GM21367 (cell line): ENCODE results near the gene ATCAY.

ENCODE experiments used
- ATAC-seq: cut with Tn5 transposase; IDR thresholded peaks from one replicate; pipeline ENCODE4 v1.9.1; 2021; ENCODE audit not compliant: unreplicated experiment

The ATCAY gene

GRCh38 chr19:3880471-3881271, at the start of gene ATCAY:
Gene ATCAY, plus strand, starts transcription at chr19:3880685. Its CDS starts 5,083 bp downstream, at chr19:3885768.
- no peak for ATAC-seq

DNA sequence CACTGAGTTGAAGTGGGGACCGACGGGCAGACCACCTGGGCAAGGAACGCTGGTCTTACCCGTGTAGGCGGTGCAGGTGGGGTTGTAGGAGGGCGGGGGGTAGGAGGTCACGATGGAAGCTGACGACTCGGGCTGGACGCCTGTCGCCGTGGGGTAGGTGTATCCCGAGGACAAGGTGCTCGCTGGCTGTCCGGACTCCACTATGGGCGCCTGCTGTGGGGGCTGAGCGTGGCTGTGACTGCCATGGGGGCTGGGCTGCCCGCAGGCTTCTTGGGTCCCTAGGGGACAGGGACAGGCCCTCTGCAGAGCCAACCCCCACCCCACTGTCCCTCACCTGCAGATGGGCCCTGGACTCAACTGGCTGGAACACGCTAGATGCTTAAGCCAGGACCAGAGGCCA, 48.9 kb upstream of the ATCAY start:
- no peak for ATAC-seq

DNA sequence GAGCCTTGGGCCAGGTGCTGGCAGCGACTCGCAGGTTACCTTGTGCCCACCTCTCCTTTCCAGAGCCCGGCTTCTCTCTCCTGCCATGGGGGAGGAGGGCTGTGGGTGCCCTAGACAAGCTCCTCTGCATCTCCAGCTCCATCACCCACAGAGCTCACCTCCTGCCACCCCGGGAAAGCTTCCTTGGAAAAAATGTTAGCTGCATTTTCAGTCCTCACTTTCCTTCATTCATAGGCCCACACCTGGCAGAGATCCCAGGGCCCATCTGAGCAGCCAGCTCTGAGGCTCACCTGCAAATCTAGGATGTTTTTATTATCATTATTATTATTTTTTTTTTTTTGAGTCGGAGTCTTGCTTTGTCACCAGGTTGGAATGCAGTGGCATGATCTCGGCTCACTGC, 48.5 kb upstream of the ATCAY start:
- no peak for ATAC-seq

- ATAC-seq: no peak
Measured at GRCh38 chr19:3833578-3834348, 46.7 kb upstream of the ATCAY start.

GRCh38 chr19:3834349-3835054, 46.0 kb upstream of the ATCAY start:
- no peak for ATAC-seq

- no peak for ATAC-seq
Measured at GRCh38 chr19:3835055-3835435, 45.4 kb upstream of the ATCAY start.

DNA sequence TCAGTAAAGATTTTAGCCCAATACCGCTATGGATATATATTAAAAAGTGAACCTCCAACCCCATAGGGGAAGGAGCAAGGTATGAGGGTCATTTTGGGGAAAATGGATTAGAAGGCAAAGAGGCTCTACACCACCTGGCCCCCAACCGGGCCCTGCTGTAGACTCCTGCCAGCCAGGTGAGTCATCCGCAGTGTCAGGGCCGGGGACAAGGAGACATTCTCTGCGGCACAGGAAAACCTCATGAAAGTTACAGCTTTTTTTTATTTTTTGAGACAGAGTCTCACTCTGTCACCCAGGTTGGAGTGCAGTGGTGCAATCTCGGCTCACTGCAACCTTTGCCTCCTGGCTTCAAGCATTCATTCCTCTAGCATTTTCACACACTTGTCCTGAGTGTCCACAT, 43.6 kb upstream of the ATCAY start:
- no peak for ATAC-seq

DNA sequence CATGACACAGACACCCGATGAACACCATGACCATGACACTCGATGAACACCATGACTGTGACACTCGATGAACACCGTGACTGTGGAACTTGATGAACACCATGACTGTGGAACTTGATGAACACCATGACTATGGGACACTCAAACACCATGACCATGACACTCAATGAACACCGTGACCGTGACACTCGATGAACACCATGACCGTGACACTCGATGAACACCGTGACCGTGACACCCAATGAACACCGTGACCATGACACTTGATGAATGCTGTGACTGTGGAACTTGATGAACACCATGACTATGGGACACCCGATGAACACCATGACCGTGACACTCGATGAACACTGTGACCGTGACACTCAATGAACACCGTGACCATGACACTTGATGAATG, 43.2 kb upstream of the ATCAY start:
- ATAC-seq: no peak

DNA sequence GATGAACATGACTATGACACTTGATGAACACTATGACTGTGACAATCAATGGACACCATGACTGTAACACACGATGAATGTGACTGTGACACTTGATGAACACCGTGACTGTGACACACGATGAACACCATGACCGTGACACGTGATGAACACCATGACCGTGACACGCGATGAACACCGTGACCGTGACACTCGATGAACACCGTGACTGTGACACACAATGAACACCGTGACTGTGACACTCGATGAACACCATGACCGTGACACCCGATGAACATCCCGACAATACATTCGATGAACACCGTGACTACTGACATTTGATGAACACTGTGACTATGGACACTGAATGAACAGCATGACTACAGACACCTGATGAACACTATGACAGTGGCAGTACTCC, 42.6 kb upstream of the ATCAY start:
- no peak for ATAC-seq

DNA sequence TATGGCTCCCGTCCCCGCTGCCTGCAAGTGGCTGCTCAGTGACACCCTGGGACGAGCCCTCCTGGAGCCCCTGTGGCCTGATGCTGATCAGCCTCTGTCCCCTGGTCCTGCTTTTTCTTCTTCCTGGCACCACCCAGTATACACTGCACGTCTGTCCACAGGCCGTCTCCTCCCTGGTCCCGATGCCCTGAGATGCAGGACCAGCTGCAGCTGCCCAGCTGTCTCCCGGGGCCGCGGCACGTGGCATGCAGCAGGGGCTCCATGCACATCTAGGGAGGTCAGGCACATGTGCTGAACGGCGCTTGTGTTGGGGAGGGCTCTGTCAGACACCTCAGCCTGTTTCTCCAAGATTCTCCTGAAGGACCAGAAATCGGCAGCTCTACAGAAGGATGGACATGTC, 41.8 kb upstream of the ATCAY start:
- no peak for ATAC-seq

- ATAC-seq: no peak
Measured at GRCh38 chr19:3839941-3840340, 40.5 kb upstream of the ATCAY start.

- no peak for ATAC-seq
Measured at GRCh38 chr19:3840804-3841203, 39.7 kb upstream of the ATCAY start.

GRCh38 chr19:3842948-3843347, 37.5 kb upstream of the ATCAY start:
- ATAC-seq: no peak

- no peak for ATAC-seq
Measured at GRCh38 chr19:3844596-3844995, 35.9 kb upstream of the ATCAY start.

GRCh38 chr19:3849092-3849491, 31.4 kb upstream of the ATCAY start:
- ATAC-seq: no peak

DNA sequence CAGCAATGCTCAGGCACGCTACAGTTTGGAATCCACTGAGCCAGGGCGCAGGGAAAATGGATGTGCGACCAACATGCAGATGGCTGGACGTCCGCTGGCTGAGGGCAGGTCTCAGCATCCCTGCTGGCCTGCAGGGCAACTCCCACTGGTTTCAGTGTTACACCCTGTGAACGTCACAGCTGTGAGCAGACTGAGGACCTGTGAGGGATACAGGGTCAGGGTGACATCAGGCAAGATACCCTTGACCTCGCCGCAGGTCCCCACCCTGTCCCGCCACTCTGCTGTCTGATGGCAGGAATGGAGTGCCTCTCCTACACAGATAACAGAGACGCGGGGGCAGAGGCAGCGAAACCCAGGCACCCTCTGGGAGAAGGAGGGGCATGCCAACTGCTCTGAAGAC, 30.7 kb upstream of the ATCAY start:
- no peak for ATAC-seq

DNA sequence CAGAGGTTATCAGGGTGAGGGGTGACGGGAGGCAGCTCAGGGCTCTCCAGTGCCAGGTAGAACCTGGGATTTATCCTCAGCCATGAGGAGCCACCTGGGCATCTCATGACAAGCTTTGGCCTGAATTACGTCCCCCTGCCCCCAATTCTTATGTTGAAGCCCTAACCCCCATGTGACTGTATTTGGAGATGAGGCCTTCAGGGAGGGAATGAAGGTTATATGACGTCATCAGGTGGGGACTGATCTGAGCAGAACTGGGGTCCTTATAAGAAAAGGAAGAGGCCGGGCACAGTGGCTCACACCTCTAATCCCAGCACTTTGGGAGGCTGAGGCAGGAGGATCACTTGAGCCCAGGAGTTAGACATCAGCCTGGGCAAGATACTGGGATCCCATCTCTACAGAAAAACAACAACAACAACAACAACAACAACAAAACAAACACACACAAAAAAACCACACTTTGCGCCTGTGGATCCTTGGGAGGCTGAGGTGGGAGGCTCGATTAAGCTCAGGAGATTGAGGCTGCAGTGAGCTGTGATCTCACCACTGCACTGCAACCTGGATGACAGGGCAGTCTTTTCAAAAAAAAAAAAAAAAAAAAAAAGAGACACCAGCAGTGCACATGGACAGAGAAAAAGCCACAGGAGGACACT, 30.0 kb upstream of the ATCAY start:
- ATAC-seq: no peak

DNA sequence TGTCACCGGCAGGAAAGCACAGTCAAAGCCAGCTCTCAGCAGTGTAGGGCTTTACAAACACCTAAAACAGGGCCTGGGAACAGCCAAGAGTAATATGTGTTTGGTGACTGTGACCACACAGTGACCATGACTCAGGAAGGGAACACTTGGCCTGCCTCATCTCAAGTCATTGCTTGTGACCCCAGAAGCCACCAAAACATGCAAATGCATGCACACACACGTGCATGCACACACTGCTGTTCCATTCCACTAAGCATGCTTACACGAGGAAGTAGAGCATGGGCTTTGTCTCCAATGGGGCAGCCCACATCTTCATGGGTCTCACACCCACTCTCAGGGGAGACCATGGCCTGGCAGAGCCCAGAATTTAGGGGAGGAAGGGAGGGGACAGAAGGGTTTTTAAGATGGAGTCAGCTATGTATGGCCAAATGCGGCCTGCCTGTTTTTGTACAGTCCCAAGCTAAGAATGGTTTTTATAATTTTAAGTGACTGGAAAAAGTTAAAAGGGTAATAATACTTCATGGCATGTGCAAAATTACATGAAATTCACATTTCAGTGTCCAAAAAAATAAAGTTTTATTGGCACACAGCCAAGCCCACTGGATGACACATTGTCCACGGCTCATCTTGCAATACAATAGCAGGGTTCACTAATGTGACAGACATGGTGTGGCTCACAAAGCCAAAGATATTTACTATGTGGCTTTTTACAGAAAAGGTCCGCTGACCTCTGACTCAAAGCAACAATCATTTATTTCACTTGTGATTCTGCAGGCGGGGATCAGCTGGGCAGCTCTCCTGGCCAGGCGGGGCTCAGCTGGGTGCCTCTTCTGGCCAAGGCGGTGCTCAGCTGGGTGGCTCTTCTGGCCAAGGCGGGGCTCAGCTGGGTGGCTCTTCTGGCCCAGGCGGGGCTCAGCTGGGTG, 29.0 kb upstream of the ATCAY start:
- no peak for ATAC-seq

DNA sequence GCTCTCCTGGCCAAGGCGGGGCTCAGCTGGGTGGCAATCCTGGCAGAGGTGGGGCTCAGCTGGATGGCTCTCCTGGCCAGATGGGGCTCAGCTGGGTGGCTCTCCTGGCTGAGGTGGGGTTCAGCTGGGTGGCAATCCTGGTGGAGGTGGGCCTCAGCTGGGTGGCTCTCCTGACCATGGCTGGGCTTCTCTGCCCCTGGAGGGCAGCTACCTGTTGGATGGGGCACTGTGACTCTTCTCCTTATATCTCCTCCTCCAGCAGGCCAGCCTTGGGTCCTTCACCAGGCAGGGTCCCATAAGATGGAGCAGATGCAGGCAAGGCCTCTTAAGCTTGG, 28.3 kb upstream of the ATCAY start:
- ATAC-seq: no peak

- ATAC-seq: no peak
Measured at GRCh38 chr19:3852614-3853254, 27.8 kb upstream of the ATCAY start.
